ENCODE results near the gene ANGPTL8.

GRCh38 chr19:11240008-11240444 lies 607 bp downstream of the ANGPTL8 start:
- no peak for TF ChIP-seq CTCF (conservative IDR thresholded peaks at IDR 0.05; ENCODE audit: low read depth in 2 of 2)
- no peak for TF ChIP-seq EZH2 (IDR thresholded peaks at IDR 0.05; ENCODE audit: low read depth, unreplicated experiment)
- no peak for TF ChIP-seq NANOG (IDR thresholded peaks at IDR 0.05; ENCODE audit: borderline replicate concordance)
- TF ChIP-seq EZH2phosphoT487 (IDR thresholded peaks at IDR 0.05; ENCODE audit: unreplicated experiment) = no peak
- TF ChIP-seq CREB1 (CRISPR knock-in tag; IDR thresholded peaks at IDR 0.05; ENCODE audit: low read depth) = no peak
- TF ChIP-seq, protein P1, sequence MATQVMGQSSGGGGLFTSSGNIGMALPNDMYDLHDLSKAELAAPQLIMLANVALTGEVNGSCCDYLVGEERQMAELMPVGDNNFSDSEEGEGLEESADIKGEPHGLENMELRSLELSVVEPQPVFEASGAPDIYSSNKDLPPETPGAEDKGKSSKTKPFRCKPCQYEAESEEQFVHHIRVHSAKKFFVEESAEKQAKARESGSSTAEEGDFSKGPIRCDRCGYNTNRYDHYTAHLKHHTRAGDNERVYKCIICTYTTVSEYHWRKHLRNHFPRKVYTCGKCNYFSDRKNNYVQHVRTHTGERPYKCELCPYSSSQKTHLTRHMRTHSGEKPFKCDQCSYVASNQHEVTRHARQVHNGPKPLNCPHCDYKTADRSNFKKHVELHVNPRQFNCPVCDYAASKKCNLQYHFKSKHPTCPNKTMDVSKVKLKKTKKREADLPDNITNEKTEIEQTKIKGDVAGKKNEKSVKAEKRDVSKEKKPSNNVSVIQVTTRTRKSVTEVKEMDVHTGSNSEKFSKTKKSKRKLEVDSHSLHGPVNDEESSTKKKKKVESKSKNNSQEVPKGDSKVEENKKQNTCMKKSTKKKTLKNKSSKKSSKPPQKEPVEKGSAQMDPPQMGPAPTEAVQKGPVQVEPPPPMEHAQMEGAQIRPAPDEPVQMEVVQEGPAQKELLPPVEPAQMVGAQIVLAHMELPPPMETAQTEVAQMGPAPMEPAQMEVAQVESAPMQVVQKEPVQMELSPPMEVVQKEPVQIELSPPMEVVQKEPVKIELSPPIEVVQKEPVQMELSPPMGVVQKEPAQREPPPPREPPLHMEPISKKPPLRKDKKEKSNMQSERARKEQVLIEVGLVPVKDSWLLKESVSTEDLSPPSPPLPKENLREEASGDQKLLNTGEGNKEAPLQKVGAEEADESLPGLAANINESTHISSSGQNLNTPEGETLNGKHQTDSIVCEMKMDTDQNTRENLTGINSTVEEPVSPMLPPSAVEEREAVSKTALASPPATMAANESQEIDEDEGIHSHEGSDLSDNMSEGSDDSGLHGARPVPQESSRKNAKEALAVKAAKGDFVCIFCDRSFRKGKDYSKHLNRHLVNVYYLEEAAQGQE (IDR thresholded peaks at IDR 0.05; ENCODE audit: unreplicated experiment) = no peak
- no peak for TF ChIP-seq POLR2AphosphoS5 (IDR thresholded peaks at IDR 0.05; ENCODE audit: low read depth)
